GM23338 (cell line): ENCODE results near the gene CEP44. TPM values are rescaled to one million over a fixed set of nuclear protein-coding genes. Genes with fewer than 3 reads are reported as not detected.
"Not testable (repeated sequence)": the region's sequence is repeated elsewhere in the genome, so short reads cannot be mapped to it uniquely, and the experiment has no call there.

Source experiments
- ATAC-seq: fragments of 200-7000 bp; cut with Tn5 transposase; 3 replicates; pipeline ENCODE4 v1.9.1; 2020
- DNase-seq: peaks from one replicate; pipeline ENCODE4 v3.0.0-alpha.2; 2015; ENCODE audit warnings: low spot score
- H2AFZ ChIP-seq: fragments of 200-600 bp; sonication (generic); 2 replicates; pipeline ENCODE4 v1.8.0; 2016; ENCODE audit warnings: antibody characterized with exemption, mild to moderate bottlenecking, moderate library complexity
- H3F3A ChIP-seq: fragments of 200-600 bp; sonication (generic); replicated peaks from 2 replicates; pipeline ENCODE4 v1.8.0; 2017; ENCODE audit warnings: antibody characterized with exemption, mixed run types, low read depth
- H3K27ac ChIP-seq: fragments of 200-600 bp; sonication (generic); 2 replicates; pipeline ENCODE4 v1.6.1; 2016; ENCODE audit warnings: low read depth
- H3K27me3 ChIP-seq: fragments of 200-600 bp; sonication (generic); 2 replicates; pipeline ENCODE4 v1.8.0; 2016; ENCODE audit warnings: mild to moderate bottlenecking, mixed run types, moderate library complexity; ENCODE audit not compliant: insufficient read depth
- H3K36me3 ChIP-seq: fragments of 200-600 bp; sonication (generic); 2 replicates; pipeline ENCODE4 v1.8.0; 2016; ENCODE audit warnings: mild to moderate bottlenecking; ENCODE audit not compliant: insufficient read depth
- H3K4me1 ChIP-seq: fragments of 200-600 bp; sonication (generic); 2 replicates; pipeline ENCODE4 v1.8.0; 2016; ENCODE audit warnings: mild to moderate bottlenecking, moderate library complexity; ENCODE audit not compliant: insufficient read depth
- H3K4me2 ChIP-seq: fragments of 200-600 bp; sonication (generic); 2 replicates; pipeline ENCODE4 v1.7.1; 2017; ENCODE audit warnings: mixed run types
- H3K4me3 ChIP-seq: fragments of 200-600 bp; sonication (generic); 2 replicates; pipeline ENCODE4 v1.6.1; 2016; ENCODE audit warnings: mixed run types
- H3K79me2 ChIP-seq: fragments of 200-600 bp; sonication (generic); replicated peaks from 2 replicates; pipeline ENCODE4 v1.8.0; 2017; ENCODE audit warnings: mild to moderate bottlenecking; ENCODE audit not compliant: insufficient read depth
- H3K9me2 ChIP-seq: fragments of 200-600 bp; sonication (generic); 2 replicates; pipeline ENCODE4 v1.8.0; 2017; ENCODE audit not compliant: insufficient read depth
- H4K20me1 ChIP-seq: fragments of 200-600 bp; sonication (generic); replicated peaks from 2 replicates; pipeline ENCODE4 v1.8.0; 2017; ENCODE audit warnings: mild to moderate bottlenecking; ENCODE audit not compliant: insufficient read depth
- H3K27ac Mint-ChIP-seq: 2 replicates; pipeline ENCODE4 v1.8.0; 2020; ENCODE audit warnings: inconsistent platforms, mild to moderate bottlenecking, moderate library complexity, mixed read lengths
- H3K27me3 Mint-ChIP-seq: 3 replicates; pipeline ENCODE4 v1.8.0; 2022; ENCODE audit warnings: low read depth, mild to moderate bottlenecking, moderate library complexity, mixed read lengths, inconsistent platforms; ENCODE audit not compliant: insufficient read depth, poor library complexity
- H3K36me3 Mint-ChIP-seq: 3 replicates; pipeline ENCODE4 v1.8.0; 2021; ENCODE audit warnings: low read depth, mild to moderate bottlenecking, inconsistent platforms, moderate library complexity, mixed read lengths
- H3K4me1 Mint-ChIP-seq: 3 replicates; pipeline ENCODE4 v1.8.0; 2020; ENCODE audit warnings: mild to moderate bottlenecking, inconsistent platforms, mixed read lengths
- H3K4me3 Mint-ChIP-seq: 3 replicates; pipeline ENCODE4 v1.8.0; 2021; ENCODE audit warnings: moderate library complexity, mild to moderate bottlenecking, inconsistent platforms, mixed read lengths
- H3K9me3 Mint-ChIP-seq: 3 replicates; pipeline ENCODE4 v1.8.0; 2020; ENCODE audit warnings: moderate library complexity, mild to moderate bottlenecking, inconsistent platforms, mixed read lengths
- CREB1 ChIP-seq: fragments of 250-450 bp; sonication (Bioruptor Pico); IDR thresholded peaks from 2 replicates; pipeline ENCODE4 v1.5.0; 2020; ENCODE audit warnings: low read depth, mild to moderate bottlenecking, moderate library complexity
- EZH2 ChIP-seq: fragments of 200-600 bp; sonication (generic); IDR thresholded peaks from one replicate; pipeline ENCODE4 v1.8.0; 2017; ENCODE audit warnings: antibody characterized with exemption, mild to moderate bottlenecking, low read depth; ENCODE audit not compliant: unreplicated experiment
- EZH2phosphoT487 ChIP-seq: fragments of 200-600 bp; sonication (generic); IDR thresholded peaks from one replicate; pipeline ENCODE4 v1.8.1; 2018; ENCODE audit warnings: antibody characterized with exemption; ENCODE audit not compliant: unreplicated experiment
- JUNB ChIP-seq: IDR thresholded peaks from one replicate; pipeline ENCODE4 v1.6.1; 2016; ENCODE audit warnings: antibody characterized with exemption; ENCODE audit not compliant: unreplicated experiment
- NANOG ChIP-seq: IDR thresholded peaks from 2 replicates; pipeline ENCODE4 v1.6.1; 2016; ENCODE audit warnings: antibody characterized with exemption, borderline replicate concordance
- STAT1 ChIP-seq: IDR thresholded peaks from one replicate; pipeline ENCODE4 v1.6.1; 2016; ENCODE audit warnings: antibody characterized with exemption; ENCODE audit not compliant: unreplicated experiment
- ZNF114 ChIP-seq: fragments of 250-450 bp; sonication (Bioruptor Pico); IDR thresholded peaks from 2 replicates; pipeline ENCODE4 v1.5.0; 2020; ENCODE audit warnings: mild to moderate bottlenecking, moderate library complexity
- polyA plus RNA-seq: library from polyadenylated mRNA; unstranded; fragments of >200 nt; fragmentation: Nextera tagmentation; extraction: Ambion mirVana; gene quantifications from 2 replicates; pipeline ENCODE4 v1.2.1, GENCODE V29; 2016
- total RNA-seq: library from RNA; depleted of rRNA; stranded (reverse); fragments of >200 nt; shearing (Covaris generic); gene quantifications from 2 replicates; pipeline ENCODE4 v1.2.3, GENCODE V29; 2014
- TF ChIP-seq, protein P1 (sequence below): IDR thresholded peaks from 2 replicates; pipeline ENCODE4 v1.6.1; 2016; ENCODE audit warnings: antibody characterized with exemption
- TF ChIP-seq, protein P2 (sequence below), 2 experiments: fragments of 200-600 bp in 1 of 2; sonication (generic) in 1 of 2; conservative IDR thresholded peaks; 2 replicates each; pipeline versions ENCODE4 v1.5.1 to v1.6.1; 2016 to 2017; ENCODE audit warnings: antibody characterized with exemption in 2 of 2, low read depth in 2 of 2, mild to moderate bottlenecking in 2 of 2, moderate library complexity in 1 of 2

The CEP44 gene
- total and polyA plus RNA-seq, 2 experiments from 2014 or later: 12.1 to 17.4 TPM

DNA sequence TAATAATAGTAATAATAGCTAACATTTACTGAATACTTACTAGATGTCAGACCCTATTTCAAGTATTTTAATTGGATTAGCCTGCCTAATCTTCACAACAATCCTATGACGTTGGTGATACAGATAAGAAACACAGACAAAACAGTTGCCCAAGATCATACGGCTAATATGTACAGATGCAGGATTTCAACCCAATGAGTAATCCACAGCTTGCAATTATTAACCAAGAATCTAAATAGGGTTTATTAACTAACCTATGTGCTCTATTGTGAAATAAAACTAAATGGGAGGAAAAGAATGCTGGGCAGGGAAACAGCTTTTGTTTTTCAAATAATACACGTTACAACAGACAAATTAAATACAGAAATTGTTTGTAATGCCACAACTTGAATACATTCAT, 23.6 kb upstream of the CEP44 start (continued):
- TF ChIP-seq CREB1: no peak
- TF ChIP-seq NANOG: no peak
- TF ChIP-seq, protein P1, sequence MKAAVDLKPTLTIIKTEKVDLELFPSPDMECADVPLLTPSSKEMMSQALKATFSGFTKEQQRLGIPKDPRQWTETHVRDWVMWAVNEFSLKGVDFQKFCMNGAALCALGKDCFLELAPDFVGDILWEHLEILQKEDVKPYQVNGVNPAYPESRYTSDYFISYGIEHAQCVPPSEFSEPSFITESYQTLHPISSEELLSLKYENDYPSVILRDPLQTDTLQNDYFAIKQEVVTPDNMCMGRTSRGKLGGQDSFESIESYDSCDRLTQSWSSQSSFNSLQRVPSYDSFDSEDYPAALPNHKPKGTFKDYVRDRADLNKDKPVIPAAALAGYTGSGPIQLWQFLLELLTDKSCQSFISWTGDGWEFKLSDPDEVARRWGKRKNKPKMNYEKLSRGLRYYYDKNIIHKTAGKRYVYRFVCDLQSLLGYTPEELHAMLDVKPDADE: no peak
- no peak for TF ChIP-seq ZNF114 (CRISPR knock-in tag)
- TF ChIP-seq EZH2phosphoT487: no peak
- no peak for TF ChIP-seq STAT1
- TF ChIP-seq, protein P2, sequence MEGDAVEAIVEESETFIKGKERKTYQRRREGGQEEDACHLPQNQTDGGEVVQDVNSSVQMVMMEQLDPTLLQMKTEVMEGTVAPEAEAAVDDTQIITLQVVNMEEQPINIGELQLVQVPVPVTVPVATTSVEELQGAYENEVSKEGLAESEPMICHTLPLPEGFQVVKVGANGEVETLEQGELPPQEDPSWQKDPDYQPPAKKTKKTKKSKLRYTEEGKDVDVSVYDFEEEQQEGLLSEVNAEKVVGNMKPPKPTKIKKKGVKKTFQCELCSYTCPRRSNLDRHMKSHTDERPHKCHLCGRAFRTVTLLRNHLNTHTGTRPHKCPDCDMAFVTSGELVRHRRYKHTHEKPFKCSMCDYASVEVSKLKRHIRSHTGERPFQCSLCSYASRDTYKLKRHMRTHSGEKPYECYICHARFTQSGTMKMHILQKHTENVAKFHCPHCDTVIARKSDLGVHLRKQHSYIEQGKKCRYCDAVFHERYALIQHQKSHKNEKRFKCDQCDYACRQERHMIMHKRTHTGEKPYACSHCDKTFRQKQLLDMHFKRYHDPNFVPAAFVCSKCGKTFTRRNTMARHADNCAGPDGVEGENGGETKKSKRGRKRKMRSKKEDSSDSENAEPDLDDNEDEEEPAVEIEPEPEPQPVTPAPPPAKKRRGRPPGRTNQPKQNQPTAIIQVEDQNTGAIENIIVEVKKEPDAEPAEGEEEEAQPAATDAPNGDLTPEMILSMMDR (conservative IDR thresholded peaks at IDR 0.05; ENCODE audit: low read depth in 2 of 2): no peak
- no peak for TF ChIP-seq EZH2

DNA sequence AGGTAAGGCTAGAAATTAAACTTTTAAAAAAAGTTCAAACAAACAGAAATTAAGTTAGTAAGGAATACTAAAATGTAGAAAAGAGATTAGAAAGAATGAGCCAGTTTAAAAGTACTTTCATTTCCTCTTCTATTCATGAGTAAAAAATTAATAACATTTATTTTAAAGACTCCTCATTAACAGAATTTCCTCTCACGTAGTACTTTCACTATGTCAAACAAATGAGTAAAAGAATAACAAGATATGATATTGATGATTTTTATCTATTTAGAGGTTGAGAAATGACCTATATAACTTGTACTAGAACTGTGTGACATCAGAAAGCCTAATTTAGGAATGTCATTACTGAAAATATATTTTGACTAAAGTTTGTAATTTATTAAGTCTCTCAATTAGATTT, 22.3 kb upstream of the CEP44 start:
- H3K4me3 ChIP-seq, H3K79me2 ChIP-seq, H3K4me1 ChIP-seq, H3K4me2 ChIP-seq, H3K36me3 Mint-ChIP-seq, H4K20me1 ChIP-seq, H3K4me1 Mint-ChIP-seq, H3K4me3 Mint-ChIP-seq, H3K9me3 Mint-ChIP-seq, ATAC-seq, H3K27me3 Mint-ChIP-seq, H3F3A ChIP-seq, DNase-seq, H3K9me2 ChIP-seq, H3K27ac ChIP-seq, H2AFZ ChIP-seq, H3K36me3 ChIP-seq, H3K27me3 ChIP-seq, H3K27ac Mint-ChIP-seq: not testable (repeated sequence)

DNA sequence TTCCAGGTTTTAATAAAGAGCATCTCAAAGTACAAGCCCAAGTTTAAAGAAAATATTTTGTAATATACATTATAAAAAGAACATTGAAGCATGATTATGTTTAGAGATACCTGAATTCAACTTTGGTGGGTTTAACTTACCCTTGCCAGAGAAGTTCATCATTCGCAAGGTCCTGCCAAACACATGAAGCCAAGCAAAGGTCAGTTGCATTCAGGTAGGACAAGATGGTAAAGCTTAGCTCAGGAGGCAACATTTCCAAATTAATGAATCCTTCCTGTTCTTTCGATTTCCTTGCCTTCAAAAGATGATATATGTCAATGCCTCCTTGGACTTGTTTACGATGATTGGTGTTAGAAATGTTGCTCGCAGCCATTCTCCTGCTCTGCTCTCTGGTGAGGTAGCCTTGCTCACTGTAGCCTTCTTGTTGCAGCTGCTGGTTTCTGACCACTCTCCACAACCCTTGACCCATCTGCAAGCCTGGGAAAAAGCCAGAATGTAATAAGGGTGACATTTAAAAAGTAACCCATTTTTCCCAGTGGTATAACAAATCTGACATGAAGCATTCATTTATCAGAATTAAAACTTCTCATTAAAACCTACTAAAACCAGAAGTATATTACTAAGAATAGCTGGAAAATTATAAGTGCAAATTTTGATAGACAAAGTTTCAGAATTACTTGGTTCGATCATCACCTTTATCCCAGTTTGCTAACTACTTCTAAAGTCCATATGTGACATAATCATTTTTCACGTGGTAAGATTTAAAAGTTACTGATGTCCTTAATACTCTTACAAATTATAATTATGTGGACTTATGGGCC, 20.9 kb upstream of the CEP44 start:
- H3K27ac ChIP-seq: no peak overlapping the region
- H3K27me3 ChIP-seq: no peaks in the 10 kb centered on the region
- no peaks in the 10 kb centered on the region for H4K20me1 ChIP-seq
- ATAC-seq: no peak
- Mint-ChIP-seq H3K9me3 (no peaks in the 10 kb centered on the region), H3K27me3 (no peaks in the 10 kb centered on the region), H3K36me3 (no peaks in the 10 kb centered on the region), H3K4me3 (no peak overlapping the region), H3K4me1 (no peaks in the 10 kb centered on the region), H3K27ac (no peak overlapping the region)
- H3K4me1 ChIP-seq: no peaks in the 10 kb centered on the region
- no peaks in the 10 kb centered on the region for H3K9me2 ChIP-seq
- H3K79me2 ChIP-seq: no peaks in the 10 kb centered on the region
- H3K36me3 ChIP-seq: no peaks in the 10 kb centered on the region
- DNase-seq: no peak
- H3K4me3 ChIP-seq: no peak overlapping the region
- no peak overlapping the region for H3K4me2 ChIP-seq
- no peak overlapping the region for H2AFZ ChIP-seq
- H3F3A ChIP-seq: no peaks in the 10 kb centered on the region
- TF ChIP-seq, protein P1: no peak
- TF ChIP-seq, protein P2 (conservative IDR thresholded peaks at IDR 0.05; ENCODE audit: low read depth in 2 of 2): no peak
- no peak for TF ChIP-seq JUNB
- no peak for TF ChIP-seq ZNF114 (CRISPR knock-in tag)
- no peak for TF ChIP-seq NANOG
- TF ChIP-seq EZH2: no peak
